ENCODE measurements around the gene STK38L. TPM values are rescaled to one million over a fixed set of nuclear protein-coding genes. Genes with fewer than 3 reads are reported as not detected.

Gene STK38L
- polyA plus RNA-seq, 1 of the 3 experiments (the other 2 are of a cell fraction) = 4.7 TPM

DNA sequence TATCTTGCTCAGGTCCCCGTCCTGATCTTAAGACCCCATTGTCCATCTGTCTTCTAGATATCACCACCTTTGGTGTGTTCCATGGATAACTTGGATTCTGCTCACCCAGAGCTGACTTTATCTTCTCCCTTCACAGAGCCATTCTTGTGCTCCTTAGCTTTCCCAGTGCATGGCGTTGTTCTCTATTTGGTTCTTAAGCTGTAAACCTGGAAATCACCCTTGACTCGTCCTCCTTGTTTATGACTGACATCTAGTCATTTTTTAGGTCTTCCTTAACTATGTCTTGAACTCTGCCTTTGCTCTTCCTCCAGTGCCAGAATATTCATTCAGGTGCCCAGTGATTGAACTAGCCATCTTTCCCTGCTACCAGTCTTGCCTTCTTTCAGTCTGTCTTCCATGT lies 11.7 kb downstream of the STK38L start:
- ChIA-PET CTCF (interaction anchor here (1.0 to 2.3 kb wide), 2 partner anchors 49 to 50 kb away, joined by 3 to 7 read pairs; no protein-coding TSS in a partner anchor), POLR2A (no interaction called here)
- Histone ChIP-seq H2AFZ (ENCODE audit: low read depth) (no peak overlapping the region), H3F3A (replicated peaks; ENCODE audit: insufficient read depth) (peaks cover 7% of the 10 kb centered on the region), H3K79me2 (ENCODE audit: insufficient read depth) (peaks cover 68% of the 10 kb centered on the region), H3K4me2 (no peak overlapping the region), H3K27ac (ENCODE audit: low read depth in 2 of 2, low read length in 1 of 2) (no peak overlapping the region), H4K20me1 (ENCODE audit: insufficient read depth) (no peaks in the 10 kb centered on the region), H3K4me3 (ENCODE audit: low read depth in 2 of 2, low read length in 1 of 2) (no peak overlapping the region), H3K9me3 (no peaks in the 10 kb centered on the region), H3K4me1 (ENCODE audit: control insufficient read depth in 1 of 2, insufficient read depth in 2 of 2, low read depth in 1 of 2, low read length in 1 of 2) (peaks cover 3 to 12% of the 10 kb centered on the region in 2 experiments), H3K36me3 (replicated peaks in 1 of 2; ENCODE audit: control insufficient read depth in 1 of 2, insufficient read depth in 2 of 2, low read length in 1 of 2) (peaks cover 0 to 10% of the 10 kb centered on the region in 2 experiments), H3K9me2 (no peaks in the 10 kb centered on the region), H3K9ac (no peak overlapping the region), H3K27me3 (ENCODE audit: insufficient read depth) (no peaks in the 10 kb centered on the region)
- no peak for TF ChIP-seq MXI1 (IDR thresholded peaks at IDR 0.05; ENCODE audit: low read depth, low read length)
- TF ChIP-seq, protein P1, sequence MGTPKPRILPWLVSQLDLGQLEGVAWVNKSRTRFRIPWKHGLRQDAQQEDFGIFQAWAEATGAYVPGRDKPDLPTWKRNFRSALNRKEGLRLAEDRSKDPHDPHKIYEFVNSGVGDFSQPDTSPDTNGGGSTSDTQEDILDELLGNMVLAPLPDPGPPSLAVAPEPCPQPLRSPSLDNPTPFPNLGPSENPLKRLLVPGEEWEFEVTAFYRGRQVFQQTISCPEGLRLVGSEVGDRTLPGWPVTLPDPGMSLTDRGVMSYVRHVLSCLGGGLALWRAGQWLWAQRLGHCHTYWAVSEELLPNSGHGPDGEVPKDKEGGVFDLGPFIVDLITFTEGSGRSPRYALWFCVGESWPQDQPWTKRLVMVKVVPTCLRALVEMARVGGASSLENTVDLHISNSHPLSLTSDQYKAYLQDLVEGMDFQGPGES (IDR thresholded peaks at IDR 0.05; ENCODE audit: low read depth, low read length) = no peak
- no peak for TF ChIP-seq TEAD4 (IDR thresholded peaks at IDR 0.05; ENCODE audit: borderline replicate concordance, insufficient read depth)
- TF ChIP-seq FOSL2 (IDR thresholded peaks at IDR 0.05; ENCODE audit: borderline replicate concordance, low read depth) = no peak
- no peak for TF ChIP-seq FOXM1 (IDR thresholded peaks at IDR 0.05; ENCODE audit: low read depth)
- no peak for TF ChIP-seq TCF12 (IDR thresholded peaks at IDR 0.05)
- TF ChIP-seq, protein P2, sequence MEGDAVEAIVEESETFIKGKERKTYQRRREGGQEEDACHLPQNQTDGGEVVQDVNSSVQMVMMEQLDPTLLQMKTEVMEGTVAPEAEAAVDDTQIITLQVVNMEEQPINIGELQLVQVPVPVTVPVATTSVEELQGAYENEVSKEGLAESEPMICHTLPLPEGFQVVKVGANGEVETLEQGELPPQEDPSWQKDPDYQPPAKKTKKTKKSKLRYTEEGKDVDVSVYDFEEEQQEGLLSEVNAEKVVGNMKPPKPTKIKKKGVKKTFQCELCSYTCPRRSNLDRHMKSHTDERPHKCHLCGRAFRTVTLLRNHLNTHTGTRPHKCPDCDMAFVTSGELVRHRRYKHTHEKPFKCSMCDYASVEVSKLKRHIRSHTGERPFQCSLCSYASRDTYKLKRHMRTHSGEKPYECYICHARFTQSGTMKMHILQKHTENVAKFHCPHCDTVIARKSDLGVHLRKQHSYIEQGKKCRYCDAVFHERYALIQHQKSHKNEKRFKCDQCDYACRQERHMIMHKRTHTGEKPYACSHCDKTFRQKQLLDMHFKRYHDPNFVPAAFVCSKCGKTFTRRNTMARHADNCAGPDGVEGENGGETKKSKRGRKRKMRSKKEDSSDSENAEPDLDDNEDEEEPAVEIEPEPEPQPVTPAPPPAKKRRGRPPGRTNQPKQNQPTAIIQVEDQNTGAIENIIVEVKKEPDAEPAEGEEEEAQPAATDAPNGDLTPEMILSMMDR (IDR thresholded peaks at IDR 0.05) = no peak
- TF ChIP-seq CHD2 (IDR thresholded peaks at IDR 0.05; ENCODE audit: low read length, partially characterized antibody) = no peak
- TF ChIP-seq RFX5 (IDR thresholded peaks at IDR 0.05; ENCODE audit: low read length) = no peak
- TF ChIP-seq, protein P3, sequence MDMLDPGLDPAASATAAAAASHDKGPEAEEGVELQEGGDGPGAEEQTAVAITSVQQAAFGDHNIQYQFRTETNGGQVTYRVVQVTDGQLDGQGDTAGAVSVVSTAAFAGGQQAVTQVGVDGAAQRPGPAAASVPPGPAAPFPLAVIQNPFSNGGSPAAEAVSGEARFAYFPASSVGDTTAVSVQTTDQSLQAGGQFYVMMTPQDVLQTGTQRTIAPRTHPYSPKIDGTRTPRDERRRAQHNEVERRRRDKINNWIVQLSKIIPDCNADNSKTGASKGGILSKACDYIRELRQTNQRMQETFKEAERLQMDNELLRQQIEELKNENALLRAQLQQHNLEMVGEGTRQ (IDR thresholded peaks at IDR 0.05; ENCODE audit: borderline replicate concordance, low read depth, low read length) = no peak
- TF ChIP-seq POLR2AphosphoS5 (IDR thresholded peaks at IDR 0.05; ENCODE audit: low read depth, low read length) = no peak
- no peak for TF ChIP-seq NRF1 (IDR thresholded peaks at IDR 0.05; ENCODE audit: low read depth, low read length)
- TF ChIP-seq GABPA (IDR thresholded peaks at IDR 0.05; ENCODE audit: low read depth) = no peak
- TF ChIP-seq EZH2phosphoT487 (IDR thresholded peaks at IDR 0.05; ENCODE audit: borderline replicate concordance, low read depth) = no peak
- TF ChIP-seq EP300 (IDR thresholded peaks at IDR 0.05; ENCODE audit: borderline replicate concordance in 1 of 2, low read depth in 1 of 2, low read length in 1 of 2) = no peak
- TF ChIP-seq SIN3A (IDR thresholded peaks at IDR 0.05; ENCODE audit: borderline replicate concordance, low read depth, low read length) = no peak
- TF ChIP-seq, protein P4, sequence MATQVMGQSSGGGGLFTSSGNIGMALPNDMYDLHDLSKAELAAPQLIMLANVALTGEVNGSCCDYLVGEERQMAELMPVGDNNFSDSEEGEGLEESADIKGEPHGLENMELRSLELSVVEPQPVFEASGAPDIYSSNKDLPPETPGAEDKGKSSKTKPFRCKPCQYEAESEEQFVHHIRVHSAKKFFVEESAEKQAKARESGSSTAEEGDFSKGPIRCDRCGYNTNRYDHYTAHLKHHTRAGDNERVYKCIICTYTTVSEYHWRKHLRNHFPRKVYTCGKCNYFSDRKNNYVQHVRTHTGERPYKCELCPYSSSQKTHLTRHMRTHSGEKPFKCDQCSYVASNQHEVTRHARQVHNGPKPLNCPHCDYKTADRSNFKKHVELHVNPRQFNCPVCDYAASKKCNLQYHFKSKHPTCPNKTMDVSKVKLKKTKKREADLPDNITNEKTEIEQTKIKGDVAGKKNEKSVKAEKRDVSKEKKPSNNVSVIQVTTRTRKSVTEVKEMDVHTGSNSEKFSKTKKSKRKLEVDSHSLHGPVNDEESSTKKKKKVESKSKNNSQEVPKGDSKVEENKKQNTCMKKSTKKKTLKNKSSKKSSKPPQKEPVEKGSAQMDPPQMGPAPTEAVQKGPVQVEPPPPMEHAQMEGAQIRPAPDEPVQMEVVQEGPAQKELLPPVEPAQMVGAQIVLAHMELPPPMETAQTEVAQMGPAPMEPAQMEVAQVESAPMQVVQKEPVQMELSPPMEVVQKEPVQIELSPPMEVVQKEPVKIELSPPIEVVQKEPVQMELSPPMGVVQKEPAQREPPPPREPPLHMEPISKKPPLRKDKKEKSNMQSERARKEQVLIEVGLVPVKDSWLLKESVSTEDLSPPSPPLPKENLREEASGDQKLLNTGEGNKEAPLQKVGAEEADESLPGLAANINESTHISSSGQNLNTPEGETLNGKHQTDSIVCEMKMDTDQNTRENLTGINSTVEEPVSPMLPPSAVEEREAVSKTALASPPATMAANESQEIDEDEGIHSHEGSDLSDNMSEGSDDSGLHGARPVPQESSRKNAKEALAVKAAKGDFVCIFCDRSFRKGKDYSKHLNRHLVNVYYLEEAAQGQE (IDR thresholded peaks at IDR 0.05; ENCODE audit: low read depth, low read length) = no peak
- no peak for TF ChIP-seq FOXJ3 (CRISPR knock-in tag; IDR thresholded peaks at IDR 0.05)
- no peak for DNase-seq
- 92% methylated on average over 3 of the region's 3 CpGs for WGBS (ENCODE audit: low lambda C conversion rate)
